PC-3 (cell line): ENCODE measurements around the gene ATRAID. TPM values are rescaled to one million over a fixed set of nuclear protein-coding genes. Genes with fewer than 3 reads are reported as not detected.
A peak's percentile ranks its signal among the peaks of the same experiment; 100 is the strongest.

Experiments
- ATAC-seq: fragments of 200-7000 bp; cut with Tn5 transposase; 2 replicates; pipeline ENCODE4 v1.9.1; 2020; ENCODE audit warnings: mild to moderate bottlenecking, moderate library complexity
- BruUV-seq: library from RNA; stranded (reverse); fragments of 400-500 nt; replicated peaks from 2 replicates; lab custom pipeline; 2021; lab: Mats Ljungman, UMichigan
- CTCF ChIA-PET: fragments of 300-600 bp; sonication (Branson Sonifier 250); formaldehyde crosslinking; loops from one replicate; lab custom pipeline; 2022; ENCODE audit warnings: antibody characterized with exemption; lab: Charles Lee
- POLR2A ChIA-PET: fragments of 300-600 bp; sonication (Branson Sonifier 250); formaldehyde crosslinking; loops from one replicate; lab custom pipeline; 2022; ENCODE audit warnings: antibody characterized with exemption; ENCODE audit not compliant: unreplicated experiment; lab: Charles Lee
- DNase-seq: peaks from one replicate; pipeline ENCODE4 v3.0.0-alpha.2; 2015
- H2AFZ ChIP-seq: fragments of 300-600 bp; sonication (generic); 2 replicates; pipeline ENCODE4 v1.6.0; 2016; ENCODE audit warnings: antibody characterized with exemption, low read length
- H3F3A ChIP-seq: fragments of 300-600 bp; sonication (generic); one replicate; pipeline ENCODE4 v1.6.0; 2017; ENCODE audit warnings: antibody characterized with exemption, low read length, control low read depth, mild to moderate bottlenecking; ENCODE audit not compliant: unreplicated experiment
- H3K27ac ChIP-seq: fragments of 300-600 bp; sonication (generic); 2 replicates; pipeline ENCODE4 v1.5.1; 2016; ENCODE audit warnings: mild to moderate bottlenecking, low read length
- H3K27me3 ChIP-seq: fragments of 300-600 bp; sonication (generic); 2 replicates; pipeline ENCODE4 v1.6.1; 2016; ENCODE audit warnings: low read length, mixed read lengths
- H3K36me3 ChIP-seq: fragments of 300-600 bp; sonication (generic); 2 replicates; pipeline ENCODE4 v1.6.1; 2016; ENCODE audit warnings: low read depth, mixed run types, low read length, mixed read lengths
- H3K4me1 ChIP-seq: fragments of 300-600 bp; sonication (generic); 2 replicates; pipeline ENCODE4 v1.5.1; 2016; ENCODE audit warnings: low read length; ENCODE audit not compliant: insufficient read depth
- H3K4me2 ChIP-seq: fragments of 300-600 bp; sonication (generic); 2 replicates; pipeline ENCODE4 v1.6.0; 2016; ENCODE audit warnings: low read length
- H3K4me3 ChIP-seq: fragments of 300-600 bp; sonication (generic); 2 replicates; pipeline ENCODE4 v1.5.1; 2016; ENCODE audit warnings: mild to moderate bottlenecking, low read length, mixed read lengths
- H3K79me2 ChIP-seq: fragments of 300-600 bp; sonication (generic); 2 replicates; pipeline ENCODE4 v1.6.1; 2017; ENCODE audit warnings: low read length, mixed read lengths
- H3K9ac ChIP-seq: fragments of 300-600 bp; sonication (generic); 2 replicates; pipeline ENCODE4 v1.6.0; 2016; ENCODE audit warnings: mild to moderate bottlenecking, low read length
- H3K9me2 ChIP-seq: fragments of 300-600 bp; sonication (generic); replicated peaks from 2 replicates; pipeline ENCODE4 v1.6.1; 2016; ENCODE audit warnings: mixed run types, low read length, mixed read lengths
- H3K9me3 ChIP-seq: fragments of 300-600 bp; sonication (generic); 2 replicates; pipeline ENCODE4 v1.6.1; 2016; ENCODE audit warnings: low read length, mixed read lengths
- H4K20me1 ChIP-seq: fragments of 300-600 bp; sonication (generic); 2 replicates; pipeline ENCODE4 v1.6.1; 2016; ENCODE audit warnings: low read length, mixed read lengths
- CTCF ChIP-seq: fragments of 300-600 bp; sonication (generic); conservative IDR thresholded peaks from 2 replicates; pipeline ENCODE4 v1.5.1; 2017; ENCODE audit warnings: antibody characterized with exemption, low read depth, mild to moderate bottlenecking, low read length
- EZH2 ChIP-seq: fragments of 300-600 bp; sonication (generic); IDR thresholded peaks from one replicate; pipeline ENCODE4 v1.6.1; 2017; ENCODE audit warnings: antibody characterized with exemption, mild to moderate bottlenecking, low read length; ENCODE audit not compliant: unreplicated experiment
- EZH2phosphoT487 ChIP-seq: fragments of 300-600 bp; sonication (generic); IDR thresholded peaks from 2 replicates; pipeline ENCODE4 v1.6.1; 2018; ENCODE audit warnings: mild to moderate bottlenecking, antibody characterized with exemption, low read length, borderline replicate concordance
- intact Hi-C: fragments of 100-400 bp; cut with micrococcal nuclease; formaldehyde crosslinking; loops from 2 replicates; pipeline ENCODE4 v1.9.0; 2023
- total RNA-seq: library from RNA; depleted of rRNA; stranded (reverse); fragments of >200 nt; gene quantifications from 2 replicates; pipeline ENCODE4 v1.2.3, GENCODE V29; 2014

Gene ATRAID
- total RNA-seq, 1 experiment from 2014 or later = 111 TPM

- Histone ChIP-seq H3K9me2 (no peaks in the 10 kb centered on the region), H3K79me2 (no peaks in the 10 kb centered on the region), H3K4me1 (peaks cover 11% of the 10 kb centered on the region), H3K4me3 (no peak overlapping the region), H3K36me3 (peaks cover 18% of the 10 kb centered on the region), H2AFZ (no peak overlapping the region), H4K20me1 (no peaks in the 10 kb centered on the region), H3K27me3 (no peaks in the 10 kb centered on the region), H3K9ac (no peak overlapping the region), H3K4me2 (no peak overlapping the region), H3K27ac (no peak overlapping the region), H3F3A (no peaks in the 10 kb centered on the region), H3K9me3 (no peaks in the 10 kb centered on the region)
- intact Hi-C loops = no loop called here
- ATAC-seq (no peak), DNase-seq (no peak)
- CTCF ChIA-PET = no interaction called here
- TF ChIP-seq CTCF (no peak), EZH2phosphoT487 (no peak), EZH2 (no peak)
- BruUV-seq = no TSS peak
- POLR2A ChIA-PET = no interaction called here
These were observed 36.1 kb downstream of the ATRAID start for GRCh38 chr2:27247893-27248292.

- Histone ChIP-seq H3K79me2 (no peaks in the 10 kb centered on the region), H3K9me3 (no peaks in the 10 kb centered on the region), H3K4me1 (peaks cover 11% of the 10 kb centered on the region), H3K36me3 (peaks cover 3% of the 10 kb centered on the region; the same call in 1 of the 2 replicates), H3K9ac (no peak overlapping the region), H3K9me2 (no peaks in the 10 kb centered on the region), H3K4me2 (peak overlapping the region; percentile 66), H3K4me3 (no peak overlapping the region; the same call in 1 of the 2 replicates), H3K27ac (no peak overlapping the region), H4K20me1 (no peaks in the 10 kb centered on the region), H3K27me3 (no peaks in the 10 kb centered on the region), H3F3A (no peaks in the 10 kb centered on the region), H2AFZ (peak overlapping the region; percentile 15; the same call in 1 of the 2 replicates)
- BruUV-seq = no TSS peak
- ATAC-seq = peak; percentile 82
- intact Hi-C loops = no loop called here
- ChIA-PET POLR2A (interaction anchor here (0.7 kb wide), 1 partner anchor 596 kb away, joined by 8 read pairs; no protein-coding TSS in a partner anchor), CTCF (interaction anchor here (0.9 kb wide), 1 partner anchor 31 kb away, joined by 5 read pairs; no protein-coding TSS in a partner anchor)
- no peak for TF ChIP-seq CTCF
- peak; percentile 54 for DNase-seq
These were observed 37.5 kb downstream of the ATRAID start for GRCh38 chr2:27249159-27249890.
